H1 (cell line): ENCODE measurements around the gene MYOCD. TPM values are rescaled to one million over a fixed set of nuclear protein-coding genes. Genes with fewer than 3 reads are reported as not detected.

Experiments used
- CTCF ChIA-PET: fragments of 300-600 bp; sonication (Branson Sonifier 250); formaldehyde crosslinking; loops from one replicate; lab custom pipeline; 2021; ENCODE audit not compliant: partially characterized antibody; lab: Charles Lee
- POLR2A ChIA-PET: fragments of 300-600 bp; sonication (Branson Sonifier 250); formaldehyde crosslinking; loops from one replicate; lab custom pipeline; 2021; ENCODE audit warnings: inconsistent platforms; ENCODE audit not compliant: partially characterized antibody; lab: Charles Lee
- DNase-seq, 2 experiments: peaks; one replicate each; pipeline versions ENCODE4 v3.0.0 to v3.0.0-alpha.2; 2010 to 2022; ENCODE audit warnings: low spot score in 2 of 2, low read depth in 1 of 2, mixed read lengths in 1 of 2
- FAIRE-seq: peaks from 2 replicates; lab custom pipeline; 2011; peaks lifted over from hg19 to GRCh38; lab: Jason Lieb, UNC
- H2AFZ ChIP-seq: 2 replicates; pipeline ENCODE4 v1.8.1; 2012; ENCODE audit warnings: low read length, inconsistent platforms
- H2AK5ac ChIP-seq: 2 replicates; pipeline ENCODE4 v1.6.1; 2013; ENCODE audit warnings: low read depth, low read length
- H2BK120ac ChIP-seq: replicated peaks from 2 replicates; pipeline ENCODE3; 2013; ENCODE audit warnings: low read depth, low read length, inconsistent platforms
- H2BK12ac ChIP-seq: 2 replicates; pipeline ENCODE4 v1.6.1; 2013; ENCODE audit warnings: low read depth, low read length
- H2BK15ac ChIP-seq: 2 replicates; pipeline ENCODE4 v1.6.1; 2013; ENCODE audit warnings: low read length
- H2BK20ac ChIP-seq: 2 replicates; pipeline ENCODE4 v1.6.1; 2013; ENCODE audit warnings: low read length
- H2BK5ac ChIP-seq: 2 replicates; pipeline ENCODE4 v1.6.1; 2013; ENCODE audit warnings: low read depth, low read length
- H3K14ac ChIP-seq: 2 replicates; pipeline ENCODE4 v1.6.1; 2013; ENCODE audit warnings: inconsistent platforms; ENCODE audit not compliant: insufficient read length
- H3K18ac ChIP-seq: 2 replicates; pipeline ENCODE4 v1.6.1; 2013; ENCODE audit warnings: low read length; ENCODE audit errors: extremely low read depth
- H3K23ac ChIP-seq: 2 replicates; pipeline ENCODE4 v1.6.1; 2013; ENCODE audit warnings: inconsistent platforms; ENCODE audit not compliant: insufficient read length
- H3K23me2 ChIP-seq: 2 replicates; pipeline ENCODE4 v1.6.1; 2013; ENCODE audit warnings: low read depth, low read length
- H3K27ac ChIP-seq: 2 replicates; pipeline ENCODE4 v1.6.1; 2011; ENCODE audit warnings: low read depth, low read length, inconsistent platforms
- H3K27me3 ChIP-seq, 4 experiments: replicated peaks in 1 of 4; 1 replicate in 1 of 4; 2 replicates in 3 of 4; pipeline versions ENCODE4 v1.6.1 to v1.8.1; 2011 to 2013; ENCODE audit warnings: low read length in 3 of 4, mild to moderate bottlenecking in 3 of 4, inconsistent platforms in 2 of 4, mixed read lengths in 2 of 4, moderate library complexity in 1 of 4; ENCODE audit not compliant: control insufficient read depth in 3 of 4, insufficient read depth in 3 of 4; ENCODE audit errors: extremely low read depth in 1 of 4
- H3K36me3 ChIP-seq, 4 experiments: 2 replicates each; pipeline versions ENCODE4 v1.6.1 to v1.8.1; 2011 to 2013; ENCODE audit warnings: mild to moderate bottlenecking in 4 of 4, low read length in 3 of 4, moderate library complexity in 2 of 4, control low read depth in 1 of 4, inconsistent platforms in 1 of 4; ENCODE audit not compliant: insufficient read depth in 4 of 4, control insufficient read depth in 2 of 4
- H3K4ac ChIP-seq: replicated peaks from 2 replicates; pipeline ENCODE3; 2013; ENCODE audit warnings: low read length, low read depth, mixed read lengths, inconsistent platforms; ENCODE audit not compliant: insufficient read length
- H3K4me1 ChIP-seq, 4 experiments: replicated peaks in 1 of 4; 1 replicate in 1 of 4; 2 replicates in 3 of 4; pipeline versions ENCODE4 v1.6.1 to v1.8.1; 2011 to 2013; ENCODE audit warnings: low read length in 3 of 4, inconsistent platforms in 2 of 4, mixed read lengths in 1 of 4; ENCODE audit not compliant: insufficient read depth in 4 of 4, control insufficient read depth in 3 of 4
- H3K4me2 ChIP-seq, 2 experiments: 2 replicates each; pipeline versions ENCODE4 v1.6.1 to v1.8.1; 2011 to 2013; ENCODE audit warnings: low read depth in 2 of 2, low read length in 2 of 2, control low read depth in 1 of 2, inconsistent platforms in 1 of 2, mild to moderate bottlenecking in 1 of 2; ENCODE audit not compliant: insufficient read depth in 1 of 2
- H3K4me3 ChIP-seq, 4 experiments: fragments of 200-600, 300-600 bp in 1 of 4; sonication (generic), shearing (Covaris generic), sonication (Bioruptor Twin) in 1 of 4; 2 replicates each; pipeline versions ENCODE4 v1.5.1 to v1.8.1; 2011 to 2016; ENCODE audit warnings: low read length in 4 of 4, low read depth in 3 of 4, control low read depth in 2 of 4, inconsistent platforms in 2 of 4, mild to moderate bottlenecking in 2 of 4, mixed read lengths in 1 of 4, moderate library complexity in 1 of 4; ENCODE audit not compliant: insufficient read depth in 2 of 4; ENCODE audit errors: extremely low read depth in 1 of 4
- H3K56ac ChIP-seq: replicated peaks from 2 replicates; pipeline ENCODE3; 2013; ENCODE audit warnings: low read depth, mild to moderate bottlenecking, mixed read lengths, low read length, inconsistent platforms; ENCODE audit not compliant: insufficient read length
- H3K79me1 ChIP-seq: 2 replicates; pipeline ENCODE4 v1.6.1; 2013; ENCODE audit warnings: low read depth, low read length, control low read depth
- H3K79me2 ChIP-seq, 2 experiments: 2 replicates each; pipeline versions ENCODE4 v1.6.1 to v1.8.1; 2012 to 2013; ENCODE audit warnings: low read length in 2 of 2, mild to moderate bottlenecking in 2 of 2, inconsistent platforms in 1 of 2; ENCODE audit not compliant: insufficient read depth in 2 of 2, control insufficient read depth in 1 of 2
- H3K9ac ChIP-seq, 4 experiments: replicated peaks in 1 of 4; 1 replicate in 1 of 4; 2 replicates in 3 of 4; pipeline versions ENCODE4 v1.6.1 to v1.8.1; 2011 to 2013; ENCODE audit warnings: low read depth in 3 of 4, low read length in 3 of 4, control low read depth in 2 of 4, mild to moderate bottlenecking in 2 of 4, moderate library complexity in 2 of 4, inconsistent platforms in 1 of 4; ENCODE audit errors: extremely low read depth in 1 of 4
- H3K9me3 ChIP-seq, 2 experiments: 2 replicates each; pipeline versions ENCODE4 v1.6.1 to v1.8.1; 2012 to 2013; ENCODE audit warnings: mild to moderate bottlenecking in 2 of 2, moderate library complexity in 2 of 2, control low read depth in 1 of 2, inconsistent platforms in 1 of 2, low read depth in 1 of 2, low read length in 1 of 2, mixed read lengths in 1 of 2; ENCODE audit not compliant: insufficient read depth in 2 of 2
- H4K20me1 ChIP-seq, 2 experiments: replicated peaks in 1 of 2; 2 replicates each; pipeline versions ENCODE3 to v1.8.1; 2011 to 2013; ENCODE audit warnings: inconsistent platforms in 2 of 2, low read length in 2 of 2, mild to moderate bottlenecking in 1 of 2; ENCODE audit not compliant: insufficient read depth in 2 of 2, control insufficient read depth in 1 of 2
- H4K5ac ChIP-seq: 2 replicates; pipeline ENCODE4 v1.6.1; 2013; ENCODE audit warnings: low read length, low read depth, mixed read lengths, inconsistent platforms; ENCODE audit not compliant: insufficient read length
- H4K8ac ChIP-seq: 2 replicates; pipeline ENCODE4 v1.8.0; 2013; ENCODE audit warnings: mild to moderate bottlenecking, moderate library complexity, low read length, inconsistent platforms; ENCODE audit not compliant: insufficient read depth; ENCODE audit errors: extremely low read depth
- H4K91ac ChIP-seq: replicated peaks from 2 replicates; pipeline ENCODE3; 2013; ENCODE audit warnings: low read length, mixed read lengths, inconsistent platforms; ENCODE audit not compliant: insufficient read length
- ATF3 ChIP-seq: IDR thresholded peaks from 2 replicates; pipeline ENCODE4 v1.6.1; 2011; ENCODE audit warnings: low read depth, mild to moderate bottlenecking, low read length; ENCODE audit not compliant: insufficient read depth
- BCL11A ChIP-seq, 2 experiments: IDR thresholded peaks; one replicate each; pipeline ENCODE4 v1.6.1; 2011; ENCODE audit warnings: low read depth in 2 of 2, low read length in 2 of 2, mild to moderate bottlenecking in 2 of 2
- NANOG ChIP-seq: IDR thresholded peaks from 2 replicates; pipeline ENCODE4 v1.6.1; 2011; ENCODE audit warnings: low read length, low read depth, mild to moderate bottlenecking, inconsistent platforms; ENCODE audit not compliant: insufficient read depth, poor library complexity, severe bottlenecking
- SIRT6 ChIP-seq: IDR thresholded peaks from one replicate; pipeline ENCODE4 v1.7.1; 2012; ENCODE audit warnings: low read length, inconsistent platforms
- WGBS, 2 experiments: shearing (Covaris generic) in 1 of 2; methylation state at CpG; one replicate each; pipeline versions ENCODE4 v1.1.6 to v1.1.7; 2013 to 2015; ENCODE audit warnings: low lambda C conversion rate in 2 of 2, mixed read lengths in 2 of 2, inconsistent platforms in 1 of 2, low coverage in 1 of 2, missing lambda C conversion rate in 1 of 2; ENCODE audit not compliant: insufficient replicate concordance in 2 of 2, insufficient coverage in 1 of 2, insufficient read length in 1 of 2; ENCODE audit errors: extremely low coverage in 1 of 2, missing lambda C conversion rate in 1 of 2; 5-methylcytosine and 5-hydroxymethylcytosine counted together
- polyA plus RNA-seq, 7 experiments: library from polyadenylated mRNA; depleted of rRNA in 3 of 7; stranded (reverse) in 5 of 7; unstranded in 2 of 7; fragments of >200 nt in 5 of 7; fragments of 200-250 nt in 2 of 7; gene quantifications; 1 replicate in 5 of 7; 2 replicates in 1 of 7; 4 replicates in 1 of 7; pipeline versions ENCODE4 v1.2.1 to v1.2.3, GENCODE V29; 2011 to 2013; ENCODE audit warnings: missing spikeins in 2 of 7, mixed read lengths in 2 of 7
- total RNA-seq: library from RNA; stranded (reverse); fragmentation: NEBNext Ultra II Directional; extraction: Animal tissue kit (Norgen Biotek cat#: 25700); gene quantifications from 2 replicates; pipeline ENCODE4 v1.2.1, GENCODE V29; 2021

MYOCD gene
- total and polyA plus RNA-seq, 2 of the 8 experiments (the other 6 are each of a cell fraction or from before 2014, with no cell fraction given), result 0.30 to 4.9 TPM

- no peak overlapping the region; the same call in 1 of the 2 replicates for H4K8ac ChIP-seq
- DNase-seq, result no peak
- 92% methylated on average over 8 of the region's 8 CpGs; no CpG with 5 or more reads in 1 of the 2 experiments for WGBS, 2 experiments
- no peaks in the 10 kb centered on the region for H4K20me1 ChIP-seq
- H3K23ac ChIP-seq, result no peak overlapping the region
- no peaks in the 10 kb centered on the region for H3K27me3 ChIP-seq
- CTCF ChIA-PET, result interaction anchor here (1.0 kb wide), 1 partner anchor 82 kb away, joined by 3 read pairs; no protein-coding TSS in a partner anchor
- no peak overlapping the region for H4K5ac ChIP-seq
- no peak overlapping the region for H3K9ac ChIP-seq
- H3K4me3 ChIP-seq, result no peak overlapping the region
- no peak overlapping the region for H2AK5ac ChIP-seq
- no peak overlapping the region for H2BK5ac ChIP-seq
- no peaks in the 10 kb centered on the region for H3K23me2 ChIP-seq
- 0 out of 2 replicates have a peak overlapping the region, but pooled peaks have one; percentile 57 for H2AFZ ChIP-seq
- no peak overlapping the region for H2BK12ac ChIP-seq
- H3K18ac ChIP-seq, result no peak overlapping the region
- no peak overlapping the region for H2BK20ac ChIP-seq
- no peak overlapping the region for H2BK120ac ChIP-seq
- no peak overlapping the region for H3K4ac ChIP-seq
- no peaks in the 10 kb centered on the region for H3K79me2 ChIP-seq
- H3K14ac ChIP-seq, result no peak overlapping the region
- no peak overlapping the region for H3K56ac ChIP-seq
- H3K36me3 ChIP-seq, result no peaks in the 10 kb centered on the region
- no peak overlapping the region for H3K4me2 ChIP-seq
- H3K27ac ChIP-seq, result no peak overlapping the region
- no peak for FAIRE-seq
- POLR2A ChIA-PET, result no interaction called here
- no peaks in the 10 kb centered on the region for H3K79me1 ChIP-seq
- H3K9me3 ChIP-seq, result no peaks in the 10 kb centered on the region
- peaks cover 0 to 10% (median 5%) of the 10 kb centered on the region in 4 experiments; a peak in 4 of 7 replicates for H3K4me1 ChIP-seq
- H4K91ac ChIP-seq, result no peak overlapping the region
- H2BK15ac ChIP-seq, result no peak overlapping the region; the same call in 1 of the 2 replicates
- TF ChIP-seq ATF3 (no peak), NANOG (no peak), BCL11A (IDR thresholded peaks at IDR 0.05; ENCODE audit: low read depth in 2 of 2, low read length in 2 of 2) (no peak), SIRT6 (no peak)
Measured at GRCh38 chr17:12627177-12627629, 38.5 kb upstream of the MYOCD start.
